Neuronal stem cell (in vitro differentiated cells): ENCODE results near the gene MYLIP.

Experiments
- DNase-seq: peaks from one replicate; pipeline ENCODE4 v3.0.0-alpha.2; 2013; ENCODE audit warnings: low spot score
- H2AFZ ChIP-seq: one replicate; pipeline ENCODE4 v1.6.1; 2013; ENCODE audit warnings: mild to moderate bottlenecking, low read length, inconsistent platforms
- H2AK5ac ChIP-seq: 2 replicates; pipeline ENCODE4 v1.6.1; 2013; ENCODE audit warnings: low read depth, mild to moderate bottlenecking, inconsistent platforms, low read length, moderate library complexity, mixed read lengths
- H2BK120ac ChIP-seq: 2 replicates; pipeline ENCODE4 v1.6.1; 2013; ENCODE audit warnings: low read depth, mild to moderate bottlenecking, inconsistent platforms, low read length, moderate library complexity, mixed read lengths
- H2BK12ac ChIP-seq: one replicate; pipeline ENCODE4 v1.6.1; 2013; ENCODE audit warnings: low read length, inconsistent platforms
- H2BK15ac ChIP-seq: 2 replicates; pipeline ENCODE4 v1.6.1; 2013; ENCODE audit warnings: mild to moderate bottlenecking, low read length, inconsistent platforms, mixed read lengths
- H2BK5ac ChIP-seq: one replicate; pipeline ENCODE4 v1.6.1; 2013; ENCODE audit warnings: inconsistent platforms, mild to moderate bottlenecking, low read length, moderate library complexity
- H3K14ac ChIP-seq: one replicate; pipeline ENCODE4 v1.6.1; 2013; ENCODE audit warnings: low read length, inconsistent platforms
- H3K18ac ChIP-seq: 2 replicates; pipeline ENCODE4 v1.6.1; 2013; ENCODE audit warnings: low read length, inconsistent platforms
- H3K23ac ChIP-seq: 2 replicates; pipeline ENCODE4 v1.6.1; 2013; ENCODE audit warnings: low read depth, mild to moderate bottlenecking, mixed read lengths, low read length, inconsistent platforms; ENCODE audit not compliant: poor library complexity
- H3K27ac ChIP-seq: replicated peaks from 3 replicates; pipeline ENCODE4 v1.5.1; 2013; ENCODE audit warnings: low read length, inconsistent platforms
- H3K27me3 ChIP-seq, 3 experiments: 2 replicates each; pipeline ENCODE4 v1.6.1; 2013; ENCODE audit warnings: low read length in 3 of 3, mild to moderate bottlenecking in 2 of 3, inconsistent platforms in 1 of 3, low read depth in 1 of 3, mixed read lengths in 1 of 3, moderate library complexity in 1 of 3; ENCODE audit not compliant: control insufficient read depth in 3 of 3, insufficient read depth in 3 of 3
- H3K36me3 ChIP-seq, 2 donors: replicated peaks in 1 of 2; 2 replicates each; pipeline ENCODE4 v1.6.1; 2013; ENCODE audit warnings: low read length in 2 of 2; ENCODE audit not compliant: control insufficient read depth in 2 of 2, insufficient read depth in 2 of 2
- H3K4ac ChIP-seq: 2 replicates; pipeline ENCODE4 v1.6.1; 2013; ENCODE audit warnings: inconsistent platforms, mild to moderate bottlenecking, low read length, moderate library complexity
- H3K4me1 ChIP-seq, 2 donors: 1 replicate in 1 of 2; 2 replicates in 1 of 2; pipeline ENCODE4 v1.6.1; 2013; ENCODE audit warnings: low read length in 2 of 2, low read depth in 1 of 2; ENCODE audit not compliant: control insufficient read depth in 2 of 2, insufficient read depth in 1 of 2
- H3K4me2 ChIP-seq: one replicate; pipeline ENCODE4 v1.6.1; 2013; ENCODE audit warnings: mild to moderate bottlenecking, low read length, inconsistent platforms; ENCODE audit not compliant: insufficient read depth, poor library complexity, severe bottlenecking
- H3K4me3 ChIP-seq, 2 donors: 2 replicates each; pipeline ENCODE4 v1.5.1; 2013; ENCODE audit warnings: low read length in 2 of 2, mild to moderate bottlenecking in 2 of 2, inconsistent platforms in 1 of 2, moderate library complexity in 1 of 2
- H3K79me1 ChIP-seq: one replicate; pipeline ENCODE4 v1.6.1; 2013; ENCODE audit warnings: low read depth, mild to moderate bottlenecking, inconsistent platforms, low read length, moderate library complexity
- H3K9ac ChIP-seq: one replicate; pipeline ENCODE4 v1.6.1; 2013; ENCODE audit warnings: mild to moderate bottlenecking, low read depth, low read length, inconsistent platforms; ENCODE audit not compliant: poor library complexity
- H3K9me3 ChIP-seq, 2 donors: replicated peaks in 1 of 2; 2 replicates each; pipeline versions ENCODE3 to v1.6.1; 2013; ENCODE audit warnings: low read length in 2 of 2, mild to moderate bottlenecking in 2 of 2, inconsistent platforms in 1 of 2, low read depth in 1 of 2, mixed read lengths in 1 of 2, moderate library complexity in 1 of 2; ENCODE audit not compliant: control insufficient read depth in 2 of 2, insufficient read depth in 1 of 2
- H4K8ac ChIP-seq: one replicate; pipeline ENCODE4 v1.6.1; 2013; ENCODE audit warnings: low read depth, mild to moderate bottlenecking, inconsistent platforms, low read length, moderate library complexity
- H4K91ac ChIP-seq: one replicate; pipeline ENCODE4 v1.6.1; 2013; ENCODE audit warnings: low read length, low read depth, mild to moderate bottlenecking, inconsistent platforms; ENCODE audit not compliant: poor library complexity
- WGBS, 2 donors: extraction: QIAGEN DNeasy Blood & Tissue Kit; methylation state at CpG; one replicate each; pipeline ENCODE4 v1.1.7; 2013; ENCODE audit warnings: missing lambda C conversion rate in 2 of 2, mixed read lengths in 1 of 2; ENCODE audit not compliant: insufficient read length in 2 of 2, insufficient replicate concordance in 1 of 2; ENCODE audit errors: extremely low coverage in 2 of 2; 5-methylcytosine and 5-hydroxymethylcytosine counted together

Gene MYLIP

GRCh38 chr6:16106991-16107787, 21.7 kb upstream of the MYLIP start:
- H3K23ac ChIP-seq, result no peak overlapping the region
- H2BK120ac ChIP-seq, result no peak overlapping the region
- no peak overlapping the region for H3K27ac ChIP-seq
- no peak overlapping the region for H4K8ac ChIP-seq
- no peak overlapping the region for H2BK12ac ChIP-seq
- WGBS, 2 donors, result no CpG with 5 or more reads among the region's 8 CpGs
- H2AFZ ChIP-seq, result no peak overlapping the region
- no peak overlapping the region for H3K4ac ChIP-seq
- H3K4me1 ChIP-seq, result peaks cover 0 to 1% of the 10 kb centered on the region in 2 donors
- H3K18ac ChIP-seq, result no peak overlapping the region
- no peaks in the 10 kb centered on the region for H3K36me3 ChIP-seq
- no peaks in the 10 kb centered on the region for H3K9me3 ChIP-seq
- H4K91ac ChIP-seq, result no peak overlapping the region
- no peaks in the 10 kb centered on the region for H3K27me3 ChIP-seq
- H3K9ac ChIP-seq, result no peak overlapping the region
- no peak overlapping the region for H2AK5ac ChIP-seq
- H3K4me2 ChIP-seq, result no peak overlapping the region
- no peaks in the 10 kb centered on the region for H3K79me1 ChIP-seq
- no peak overlapping the region for H2BK15ac ChIP-seq
- H3K14ac ChIP-seq, result no peak overlapping the region
- DNase-seq, result no peak
- no peak overlapping the region for H2BK5ac ChIP-seq
- no peak overlapping the region for H3K4me3 ChIP-seq

- no peak for DNase-seq
- Histone ChIP-seq H3K27me3 (no peaks in the 10 kb centered on the region), H3K79me1 (no peaks in the 10 kb centered on the region), H2AK5ac (no peak overlapping the region), H3K4me1 (peaks cover 0 to 1% of the 10 kb centered on the region in 2 donors), H3K14ac (no peak overlapping the region), H2BK5ac (no peak overlapping the region), H2AFZ (no peak overlapping the region), H3K18ac (no peak overlapping the region), H3K9ac (no peak overlapping the region), H3K4me3 (no peak overlapping the region), H3K9me3 (no peaks in the 10 kb centered on the region), H2BK120ac (no peak overlapping the region), H4K8ac (no peak overlapping the region), H4K91ac (no peak overlapping the region), H2BK15ac (no peak overlapping the region), H3K4me2 (no peak overlapping the region), H3K23ac (no peak overlapping the region), H2BK12ac (no peak overlapping the region), H3K36me3 (no peaks in the 10 kb centered on the region), H3K4ac (no peak overlapping the region), H3K27ac (no peak overlapping the region)
- WGBS, 2 donors, result no CpG with 5 or more reads among the region's 5 CpGs
Measured at GRCh38 chr6:16108419-16108818, 20.5 kb upstream of the MYLIP start.

GRCh38 chr6:16108921-16109658, 19.8 kb upstream of the MYLIP start:
- H2BK15ac ChIP-seq, result no peak overlapping the region
- no peak overlapping the region for H3K4me2 ChIP-seq
- H3K4me3 ChIP-seq, result no peak overlapping the region
- no peak overlapping the region for H3K14ac ChIP-seq
- H3K23ac ChIP-seq, result no peak overlapping the region
- no peak overlapping the region for H3K9ac ChIP-seq
- no peak overlapping the region for H3K4ac ChIP-seq
- H3K9me3 ChIP-seq, result no peaks in the 10 kb centered on the region
- no peak overlapping the region for H2AK5ac ChIP-seq
- DNase-seq, result no peak
- H2AFZ ChIP-seq, result no peak overlapping the region
- no peak overlapping the region for H3K18ac ChIP-seq
- H3K27me3 ChIP-seq, result peaks cover 0 to 4% (median 0%) of the 10 kb centered on the region in 3 experiments
- no peaks in the 10 kb centered on the region for H3K36me3 ChIP-seq
- H3K79me1 ChIP-seq, result no peaks in the 10 kb centered on the region
- WGBS, 2 donors, result no CpG with 5 or more reads among the region's 5 CpGs
- H2BK120ac ChIP-seq, result no peak overlapping the region
- H4K91ac ChIP-seq, result no peak overlapping the region
- no peaks in the 10 kb centered on the region for H3K4me1 ChIP-seq
- no peak overlapping the region for H2BK12ac ChIP-seq
- no peak overlapping the region for H4K8ac ChIP-seq
- H2BK5ac ChIP-seq, result no peak overlapping the region
- no peak overlapping the region for H3K27ac ChIP-seq

GRCh38 chr6:16109659-16110305, 19.1 kb upstream of the MYLIP start:
- no CpG with 5 or more reads among the region's 4 CpGs for WGBS, 2 donors
- Histone ChIP-seq H3K9me3 (no peaks in the 10 kb centered on the region), H2BK120ac (no peak overlapping the region), H2BK15ac (no peak overlapping the region), H4K8ac (no peak overlapping the region), H3K4me1 (no peaks in the 10 kb centered on the region), H3K9ac (no peak overlapping the region), H2BK12ac (no peak overlapping the region), H4K91ac (no peak overlapping the region), H3K23ac (no peak overlapping the region), H3K36me3 (no peaks in the 10 kb centered on the region), H3K18ac (no peak overlapping the region), H3K14ac (no peak overlapping the region), H2BK5ac (no peak overlapping the region), H2AK5ac (no peak overlapping the region), H2AFZ (no peak overlapping the region), H3K79me1 (no peaks in the 10 kb centered on the region), H3K27ac (no peak overlapping the region), H3K4me3 (no peak overlapping the region), H3K4ac (no peak overlapping the region), H3K4me2 (no peak overlapping the region), H3K27me3 (peaks cover 0 to 4% (median 0%) of the 10 kb centered on the region in 3 experiments)
- no peak for DNase-seq
